SK-N-MC (cell line): ENCODE results near the gene KCNJ16.

Experiments used
- DNase-seq: peaks from one replicate; pipeline ENCODE4 v3.0.0-alpha.2; 2011; ENCODE audit warnings: low read depth, low spot score
- H3K27ac ChIP-seq: fragments of 200-600 bp; sonication (generic); 2 replicates; pipeline ENCODE4 v1.5.1; 2016; ENCODE audit warnings: mixed run types
- H3K36me3 ChIP-seq: fragments of 200-600 bp; sonication (generic); 2 replicates; pipeline ENCODE4 v1.6.1; 2017; ENCODE audit warnings: antibody characterized with exemption, low read length, mixed read lengths; ENCODE audit not compliant: insufficient read depth
- H3K4me3 ChIP-seq: fragments of 200-600 bp; sonication (generic); 2 replicates; pipeline ENCODE4 v1.5.1; 2016
- H3K9ac ChIP-seq: fragments of 200-600 bp; sonication (generic); 2 replicates; pipeline ENCODE4 v1.8.0; 2017; ENCODE audit warnings: mixed run types, mixed read lengths; ENCODE audit not compliant: insufficient read length
- H3K9me3 ChIP-seq: fragments of 200-600 bp; sonication (generic); 2 replicates; pipeline ENCODE4 v1.6.1; 2017; ENCODE audit warnings: low read depth, mild to moderate bottlenecking, antibody characterized with exemption, low read length, moderate library complexity, mixed read lengths
- EZH2 ChIP-seq: fragments of 200-600 bp; sonication (generic); IDR thresholded peaks from one replicate; pipeline ENCODE4 v1.6.1; 2017; ENCODE audit warnings: antibody characterized with exemption
- FOXP2 ChIP-seq: optimal IDR thresholded peaks from 2 replicates; pipeline ENCODE3; 2011; ENCODE audit warnings: mild to moderate bottlenecking, moderate library complexity; ENCODE audit not compliant: insufficient read depth; ENCODE audit errors: extremely low read length, control extremely low read depth
- POLR2AphosphoS5 ChIP-seq: IDR thresholded peaks from 2 replicates; pipeline ENCODE4 v1.6.1; 2012; ENCODE audit warnings: mild to moderate bottlenecking, low read depth, low read length, borderline replicate concordance

The KCNJ16 gene

GRCh38 chr17:70121126-70121525, 46.1 kb downstream of the KCNJ16 start:
- H3K27ac ChIP-seq, result no peak overlapping the region
- H3K4me3 ChIP-seq, result no peak overlapping the region
- H3K9ac ChIP-seq, result no peak overlapping the region
- TF ChIP-seq FOXP2, result no peak
- no peak for TF ChIP-seq POLR2AphosphoS5
- TF ChIP-seq EZH2, result no peak
- H3K9me3 ChIP-seq, result no peaks in the 10 kb centered on the region
- H3K36me3 ChIP-seq, result no peaks in the 10 kb centered on the region
- DNase-seq, result no peak

GRCh38 chr17:70123193-70123592, 48.2 kb downstream of the KCNJ16 start:
- H3K9me3 ChIP-seq, result no peaks in the 10 kb centered on the region
- H3K36me3 ChIP-seq, result no peaks in the 10 kb centered on the region
- TF ChIP-seq FOXP2 (no peak), EZH2 (no peak), POLR2AphosphoS5 (no peak)
- no peak overlapping the region for H3K4me3 ChIP-seq
- H3K9ac ChIP-seq, result no peak overlapping the region
- no peak for DNase-seq
- H3K27ac ChIP-seq, result no peak overlapping the region

GRCh38 chr17:70124723-70125122, 49.7 kb downstream of the KCNJ16 start:
- no peak for DNase-seq
- no peak overlapping the region for H3K9ac ChIP-seq
- no peak overlapping the region for H3K27ac ChIP-seq
- no peaks in the 10 kb centered on the region for H3K36me3 ChIP-seq
- no peak for TF ChIP-seq FOXP2
- no peak for TF ChIP-seq EZH2
- TF ChIP-seq POLR2AphosphoS5, result no peak
- no peaks in the 10 kb centered on the region for H3K9me3 ChIP-seq
- H3K4me3 ChIP-seq, result no peak overlapping the region

- Histone ChIP-seq H3K9me3 (no peaks in the 10 kb centered on the region), H3K27ac (no peak overlapping the region), H3K36me3 (no peaks in the 10 kb centered on the region), H3K9ac (no peak overlapping the region), H3K4me3 (no peak overlapping the region)
- no peak for DNase-seq
- TF ChIP-seq POLR2AphosphoS5, result no peak
- TF ChIP-seq FOXP2, result no peak
- TF ChIP-seq EZH2, result no peak
Observed at GRCh38 chr17:70127221-70127873, 52.3 kb downstream of the KCNJ16 start.

- Histone ChIP-seq H3K9me3 (no peaks in the 10 kb centered on the region), H3K4me3 (no peak overlapping the region), H3K27ac (no peak overlapping the region), H3K36me3 (no peaks in the 10 kb centered on the region), H3K9ac (no peak overlapping the region)
- no peak for DNase-seq
- TF ChIP-seq POLR2AphosphoS5 (no peak), EZH2 (no peak), FOXP2 (no peak)
Observed at GRCh38 chr17:70128727-70129238, 53.8 kb downstream of the KCNJ16 start.

GRCh38 chr17:70130289-70130688, 55.3 kb downstream of the KCNJ16 start:
- Histone ChIP-seq H3K9ac (no peak overlapping the region), H3K27ac (no peak overlapping the region), H3K4me3 (no peak overlapping the region), H3K9me3 (no peaks in the 10 kb centered on the region), H3K36me3 (no peaks in the 10 kb centered on the region)
- DNase-seq, result no peak
- TF ChIP-seq FOXP2 (no peak), EZH2 (no peak), POLR2AphosphoS5 (no peak)

GRCh38 chr17:70132505-70132904, 57.5 kb downstream of the KCNJ16 start:
- Histone ChIP-seq H3K9ac (no peak overlapping the region), H3K9me3 (no peaks in the 10 kb centered on the region), H3K27ac (no peak overlapping the region), H3K4me3 (no peak overlapping the region), H3K36me3 (no peaks in the 10 kb centered on the region)
- no peak for DNase-seq
- TF ChIP-seq FOXP2, result no peak
- no peak for TF ChIP-seq POLR2AphosphoS5

GRCh38 chr17:70134042-70134441, 59.0 kb downstream of the KCNJ16 start:
- no peak for TF ChIP-seq EZH2
- no peak for TF ChIP-seq POLR2AphosphoS5
- no peak for TF ChIP-seq FOXP2
- DNase-seq, result no peak
- no peak overlapping the region for H3K27ac ChIP-seq
- H3K36me3 ChIP-seq, result no peaks in the 10 kb centered on the region
- H3K9ac ChIP-seq, result no peak overlapping the region
- H3K9me3 ChIP-seq, result no peaks in the 10 kb centered on the region
- no peak overlapping the region for H3K4me3 ChIP-seq

GRCh38 chr17:70134777-70135176, 59.8 kb downstream of the KCNJ16 start:
- H3K36me3 ChIP-seq, result no peaks in the 10 kb centered on the region
- DNase-seq, result no peak
- no peak overlapping the region for H3K4me3 ChIP-seq
- no peak overlapping the region for H3K9ac ChIP-seq
- TF ChIP-seq POLR2AphosphoS5, result no peak
- TF ChIP-seq FOXP2, result no peak
- no peak for TF ChIP-seq EZH2
- no peak overlapping the region for H3K27ac ChIP-seq
- no peaks in the 10 kb centered on the region for H3K9me3 ChIP-seq
